ENCODE data around the gene TACC2. TPM values are rescaled to one million over a fixed set of nuclear protein-coding genes. Genes with fewer than 3 reads are reported as not detected.

The TACC2 gene
- total and polyA plus RNA-seq, 7 donors: 44.0 to 439 (median 313) TPM

GRCh38 chr10:122143238-122143841, 154.4 kb downstream of the TACC2 start:
- H3K4me1 ChIP-seq: peaks cover 71% of the 10 kb centered on the region
- H3K9me3 ChIP-seq: no peaks in the 10 kb centered on the region
- H3K27me3 ChIP-seq (ENCODE audit: insufficient read depth in 3 of 3, low read length in 2 of 3): no peaks in the 10 kb centered on the region
- peaks cover 4 to 43% of the 10 kb centered on the region in 2 donors for H3K36me3 ChIP-seq (ENCODE audit: insufficient read depth in 1 of 2, low read depth in 1 of 2)
- WGBS, 3 donors: 55 to 73% (median 57%) methylated on average over 14 of the region's 14 CpGs
- no peak for TF ChIP-seq CTCF (IDR thresholded peaks at IDR 0.05)
- H3K4me3 ChIP-seq: no peak overlapping the region
- ATAC-seq (no peak), DNase-seq (peak in 1 of 2 donors; percentile 65)
- intact Hi-C loops (cut with DNase I): loop anchor here in 1 of 2 donors (5.0 kb wide), 1 partner anchor 89 kb away; no protein-coding TSS in a partner anchor
- H3K27ac ChIP-seq: peak overlapping the region; percentile 90

GRCh38 chr10:122144199-122144598, 155.2 kb downstream of the TACC2 start:
- H3K27ac ChIP-seq: peak overlapping the region; percentile 90
- intact Hi-C loops (cut with DNase I): loop anchor here in 1 of 2 donors (5.0 kb wide), 1 partner anchor 88 kb away; no protein-coding TSS in a partner anchor

GRCh38 chr10:122145113-122145512, 156.2 kb downstream of the TACC2 start:
- no peak for TF ChIP-seq CTCF (IDR thresholded peaks at IDR 0.05)
- Histone ChIP-seq H3K27ac (peak overlapping the region; percentile 88), H3K4me1 (peaks cover 65% of the 10 kb centered on the region), H3K36me3 (ENCODE audit: insufficient read depth in 1 of 2, low read depth in 1 of 2) (peaks cover 4 to 33% of the 10 kb centered on the region in 2 donors), H3K9me3 (no peaks in the 10 kb centered on the region), H3K27me3 (ENCODE audit: insufficient read depth in 3 of 3, low read length in 2 of 3) (no peaks in the 10 kb centered on the region), H3K4me3 (no peak overlapping the region)
- WGBS, 3 donors: 97 to 100% (median 99%) methylated on average over 2 of the region's 2 CpGs
- ATAC-seq (no peak), DNase-seq (no peak)
- intact Hi-C loops (cut with DNase I): no loop called here

More at GRCh38 chr10:122144199-122144598, 155.2 kb downstream of the TACC2 start:
- 37 to 67% (median 56%) methylated on average over 2 of the region's 2 CpGs for WGBS, 3 donors
- ATAC-seq (no peak), DNase-seq (no peak)
- H3K4me3 ChIP-seq: no peak overlapping the region
- peaks cover 4 to 37% of the 10 kb centered on the region in 2 donors for H3K36me3 ChIP-seq (ENCODE audit: insufficient read depth in 1 of 2, low read depth in 1 of 2)
- no peak for TF ChIP-seq CTCF (IDR thresholded peaks at IDR 0.05)
- peaks cover 72% of the 10 kb centered on the region for H3K4me1 ChIP-seq
- H3K9me3 ChIP-seq: no peaks in the 10 kb centered on the region
- no peaks in the 10 kb centered on the region for H3K27me3 ChIP-seq (ENCODE audit: insufficient read depth in 3 of 3, low read length in 2 of 3)

GRCh38 chr10:122147663-122148062, 158.7 kb downstream of the TACC2 start:
- Histone ChIP-seq H3K4me3 (no peak overlapping the region), H3K27me3 (ENCODE audit: insufficient read depth in 3 of 3, low read length in 2 of 3) (no peaks in the 10 kb centered on the region), H3K27ac (peak overlapping the region; percentile 88), H3K9me3 (no peaks in the 10 kb centered on the region), H3K36me3 (ENCODE audit: insufficient read depth in 1 of 2, low read depth in 1 of 2) (peaks cover 4 to 33% of the 10 kb centered on the region in 2 donors), H3K4me1 (peaks cover 52% of the 10 kb centered on the region)
- DNase-seq (no peak), ATAC-seq (no peak)
- intact Hi-C loops (cut with DNase I): no loop called here
- WGBS, 3 donors: 39 to 52% (median 44%) methylated on average over 7 of the region's 7 CpGs
- TF ChIP-seq CTCF (IDR thresholded peaks at IDR 0.05): no peak

All from psoas muscle (tissue), 8 donors.